Progenitor cell of endocrine pancreas (in vitro differentiated cells): ENCODE measurements around the gene METTL25. TPM values are rescaled to one million over a fixed set of nuclear protein-coding genes. Genes with fewer than 3 reads are reported as not detected.

Experiments
- DNase-seq: peaks from one replicate; pipeline ENCODE4 v3.0.0; 2021; ENCODE audit warnings: low spot score; ENCODE audit not compliant: unreplicated experiment
- H3K27ac Mint-ChIP-seq: 2 replicates; pipeline ENCODE4 v1.8.0; 2021; ENCODE audit warnings: mild to moderate bottlenecking, moderate library complexity, mixed read lengths
- H3K27me3 Mint-ChIP-seq: 2 replicates; pipeline ENCODE4 v1.8.0; 2021; ENCODE audit warnings: mixed read lengths
- H3K36me3 Mint-ChIP-seq: 2 replicates; pipeline ENCODE4 v1.8.0; 2022; ENCODE audit warnings: mixed read lengths; ENCODE audit not compliant: insufficient read depth
- H3K4me1 Mint-ChIP-seq: 2 replicates; pipeline ENCODE4 v1.8.0; 2021; ENCODE audit warnings: low read depth, mixed read lengths
- H3K4me3 Mint-ChIP-seq: 2 replicates; pipeline ENCODE4 v1.8.0; 2021; ENCODE audit warnings: low read depth, mild to moderate bottlenecking, moderate library complexity, mixed read lengths
- H3K9me3 Mint-ChIP-seq: 2 replicates; pipeline ENCODE4 v1.8.0; 2021; ENCODE audit warnings: low read depth, mixed read lengths
- total RNA-seq: library from RNA; stranded (reverse); gene quantifications from 2 replicates; pipeline ENCODE4 v1.2.1, GENCODE V29; 2021
- TF ChIP-seq, protein P1 (sequence below): fragments of 200-600 bp; sonication (generic); IDR thresholded peaks from one replicate; pipeline ENCODE4 v1.5.0; 2021; ENCODE audit warnings: antibody characterized with exemption, mild to moderate bottlenecking; ENCODE audit not compliant: unreplicated experiment

METTL25 gene
- total RNA-seq, 1 donor from 2014 or later, result 15.8 TPM

DNA sequence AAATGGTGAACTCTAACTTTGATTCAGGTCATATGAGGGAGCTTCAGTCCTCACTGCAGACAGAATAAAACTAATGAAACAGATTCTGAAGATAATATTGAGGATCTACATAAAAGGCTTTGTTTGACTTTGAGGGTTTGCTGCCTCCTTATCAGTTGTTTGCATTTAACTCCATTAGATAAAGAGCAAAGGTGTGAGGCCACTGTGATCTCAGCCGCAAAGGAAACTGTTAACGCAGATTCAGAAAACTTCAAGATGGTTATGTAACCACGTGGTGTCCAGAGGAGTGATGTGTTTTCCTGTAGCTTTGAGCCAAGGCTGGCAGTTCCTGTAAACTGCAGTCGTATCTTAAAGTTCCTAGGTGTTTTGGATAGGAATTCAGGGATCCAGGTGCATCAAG, 67.8 kb downstream of the METTL25 start:
- peaks cover 7% of the 10 kb centered on the region for H3K9me3 Mint-ChIP-seq
- H3K27me3 Mint-ChIP-seq, result no peaks in the 10 kb centered on the region
- H3K4me1 Mint-ChIP-seq, result peaks cover 20% of the 10 kb centered on the region
- TF ChIP-seq, protein P1, sequence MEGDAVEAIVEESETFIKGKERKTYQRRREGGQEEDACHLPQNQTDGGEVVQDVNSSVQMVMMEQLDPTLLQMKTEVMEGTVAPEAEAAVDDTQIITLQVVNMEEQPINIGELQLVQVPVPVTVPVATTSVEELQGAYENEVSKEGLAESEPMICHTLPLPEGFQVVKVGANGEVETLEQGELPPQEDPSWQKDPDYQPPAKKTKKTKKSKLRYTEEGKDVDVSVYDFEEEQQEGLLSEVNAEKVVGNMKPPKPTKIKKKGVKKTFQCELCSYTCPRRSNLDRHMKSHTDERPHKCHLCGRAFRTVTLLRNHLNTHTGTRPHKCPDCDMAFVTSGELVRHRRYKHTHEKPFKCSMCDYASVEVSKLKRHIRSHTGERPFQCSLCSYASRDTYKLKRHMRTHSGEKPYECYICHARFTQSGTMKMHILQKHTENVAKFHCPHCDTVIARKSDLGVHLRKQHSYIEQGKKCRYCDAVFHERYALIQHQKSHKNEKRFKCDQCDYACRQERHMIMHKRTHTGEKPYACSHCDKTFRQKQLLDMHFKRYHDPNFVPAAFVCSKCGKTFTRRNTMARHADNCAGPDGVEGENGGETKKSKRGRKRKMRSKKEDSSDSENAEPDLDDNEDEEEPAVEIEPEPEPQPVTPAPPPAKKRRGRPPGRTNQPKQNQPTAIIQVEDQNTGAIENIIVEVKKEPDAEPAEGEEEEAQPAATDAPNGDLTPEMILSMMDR, result no peak
- peaks cover under 1% of the 10 kb centered on the region for H3K36me3 Mint-ChIP-seq
- DNase-seq, result no peak
- no peak overlapping the region for H3K4me3 Mint-ChIP-seq
- H3K27ac Mint-ChIP-seq, result no peak overlapping the region

DNA sequence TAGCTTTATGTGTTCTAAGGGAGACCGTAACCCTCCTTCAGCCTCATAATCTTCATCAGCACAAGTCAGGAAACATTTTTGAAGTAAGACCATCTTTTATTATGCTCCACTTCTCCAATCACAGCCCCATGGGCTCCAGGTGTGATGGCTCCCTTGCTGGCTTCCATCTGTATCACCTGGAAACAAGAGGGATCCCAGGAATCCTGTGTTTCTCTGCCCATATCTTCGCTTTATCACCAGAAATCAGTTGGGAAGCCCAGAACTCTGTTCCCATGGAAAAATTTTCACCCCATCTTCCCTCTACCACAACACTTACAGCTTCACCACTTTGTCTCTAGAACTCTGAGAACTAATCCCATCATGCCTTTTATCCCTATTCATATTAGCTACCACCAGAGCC, 68.3 kb downstream of the METTL25 start:
- no peaks in the 10 kb centered on the region for H3K36me3 Mint-ChIP-seq
- H3K9me3 Mint-ChIP-seq, result peaks cover 2% of the 10 kb centered on the region
- peaks cover 20% of the 10 kb centered on the region for H3K4me1 Mint-ChIP-seq
- no peak overlapping the region for H3K4me3 Mint-ChIP-seq
- no peaks in the 10 kb centered on the region for H3K27me3 Mint-ChIP-seq
- no peak overlapping the region for H3K27ac Mint-ChIP-seq
- DNase-seq, result no peak
- TF ChIP-seq, protein P1, result no peak

- no peaks in the 10 kb centered on the region for H3K9me3 Mint-ChIP-seq
- H3K4me1 Mint-ChIP-seq, result peaks cover 11% of the 10 kb centered on the region
- H3K4me3 Mint-ChIP-seq, result no peak overlapping the region
- DNase-seq, result no peak
- no peaks in the 10 kb centered on the region for H3K36me3 Mint-ChIP-seq
- H3K27me3 Mint-ChIP-seq, result no peaks in the 10 kb centered on the region
- TF ChIP-seq, protein P1, result no peak
- H3K27ac Mint-ChIP-seq, result no peak overlapping the region
These were observed 72.3 kb downstream of the METTL25 start for GRCh38 chr12:82430541-82431145.

GRCh38 chr12:82434392-82434911, 76.1 kb downstream of the METTL25 start:
- Mint-ChIP-seq H3K4me1 (peaks cover 3% of the 10 kb centered on the region), H3K36me3 (no peaks in the 10 kb centered on the region), H3K27me3 (no peaks in the 10 kb centered on the region), H3K9me3 (no peaks in the 10 kb centered on the region), H3K4me3 (no peak overlapping the region), H3K27ac (no peak overlapping the region)
- TF ChIP-seq, protein P1, result no peak
- no peak for DNase-seq

GRCh38 chr12:82436354-82436753, 78.0 kb downstream of the METTL25 start:
- no peak overlapping the region for H3K27ac Mint-ChIP-seq
- TF ChIP-seq, protein P1, result no peak
- peaks cover under 1% of the 10 kb centered on the region for H3K36me3 Mint-ChIP-seq
- DNase-seq, result no peak
- H3K4me3 Mint-ChIP-seq, result no peak overlapping the region
- peaks cover 3% of the 10 kb centered on the region for H3K4me1 Mint-ChIP-seq
- H3K9me3 Mint-ChIP-seq, result no peaks in the 10 kb centered on the region
- no peaks in the 10 kb centered on the region for H3K27me3 Mint-ChIP-seq
